D721Med (cell line): ENCODE measurements around the gene PRDX2.

Source experiments
- DNase-seq: peaks from one replicate; pipeline ENCODE4 v3.0.0; 2011; ENCODE audit warnings: low spot score; ENCODE audit not compliant: insufficient read length
- FAIRE-seq: peaks from 2 replicates; lab custom pipeline; 2011; peaks lifted over from hg19 to GRCh38; lab: Jason Lieb, UNC
- CTCF ChIP-seq: IDR thresholded peaks from 2 replicates; pipeline ENCODE4 v1.5.1; 2012; ENCODE audit warnings: mild to moderate bottlenecking, control low read depth; ENCODE audit not compliant: insufficient read depth; ENCODE audit errors: missing control alignments

PRDX2 gene

GRCh38 chr19:12840091-12841079 is 38.8 kb upstream of the PRDX2 start:
- no peak for TF ChIP-seq CTCF
- FAIRE-seq (no peak), DNase-seq (no peak)

GRCh38 chr19:12838886-12839756 is 37.5 kb upstream of the PRDX2 start:
- FAIRE-seq (no peak), DNase-seq (no peak)
- TF ChIP-seq CTCF = no peak

GRCh38 chr19:12838182-12838885 is 36.7 kb upstream of the PRDX2 start, which contains the start of gene MAST1:
TSS of gene MAST1 (plus strand) at chr19:12838515. CDS start at chr19:12838573, 58 bp downstream.
- no peak for FAIRE-seq
- peak; percentile 69 for DNase-seq
- peak; percentile 47 for TF ChIP-seq CTCF

- DNase-seq = no peak
- FAIRE-seq = no peak
- no peak for TF ChIP-seq CTCF
These were observed 35.6 kb upstream of the PRDX2 start for GRCh38 chr19:12837225-12837624.

GRCh38 chr19:12836529-12836863 is 34.9 kb upstream of the PRDX2 start:
- FAIRE-seq = no peak
- TF ChIP-seq CTCF = no peak
- no peak for DNase-seq

GRCh38 chr19:12834976-12835757 is 33.6 kb upstream of the PRDX2 start:
- TF ChIP-seq CTCF = no peak
- no peak for FAIRE-seq

More at GRCh38 chr19:12834976-12835757, 33.6 kb upstream of the PRDX2 start:
- peak; percentile 70 for DNase-seq
